ENCODE data around the gene CNNM1. TPM values are rescaled to one million over a fixed set of nuclear protein-coding genes. Genes with fewer than 3 reads are reported as not detected.

Gene CNNM1
- total and polyA plus RNA-seq, 2 experiments from 2014 or later: 2.2 to 3.8 TPM

GRCh38 chr10:99443500-99443899 lies 114.3 kb downstream of the CNNM1 start:
- H3K4me2 ChIP-seq: no peak overlapping the region
- no peak for DNase-seq (ENCODE audit: low spot score)
- no peaks in the 10 kb centered on the region for H4K20me1 ChIP-seq (ENCODE audit: insufficient read depth, poor library complexity, severe bottlenecking)
- no peaks in the 10 kb centered on the region for H3K9me2 ChIP-seq (replicated peaks; ENCODE audit: insufficient read depth)
- TF ChIP-seq EZH2 (IDR thresholded peaks at IDR 0.05; ENCODE audit: borderline replicate concordance) (no peak), EZH2phosphoT487 (IDR thresholded peaks at IDR 0.05; ENCODE audit: low read depth, severe bottlenecking, unreplicated experiment) (no peak), CTCF (IDR thresholded peaks at IDR 0.05; ENCODE audit: poor library complexity) (no peak)
- WGBS (ENCODE audit: low lambda C conversion rate, missing lambda C conversion rate): 64% methylated on average over 3 of the region's 3 CpGs
- H3K4me3 ChIP-seq: no peak overlapping the region
- no peaks in the 10 kb centered on the region for H3K79me2 ChIP-seq
- H3K4me1 ChIP-seq (ENCODE audit: insufficient read depth): no peaks in the 10 kb centered on the region
- no peaks in the 10 kb centered on the region for H3K36me3 ChIP-seq (replicated peaks; ENCODE audit: insufficient read depth, low read depth)
- peaks cover 11% of the 10 kb centered on the region for H3K27me3 ChIP-seq
- H2AFZ ChIP-seq: no peak overlapping the region
- no peak overlapping the region for H3K27ac ChIP-seq
- no peaks in the 10 kb centered on the region for H3K9me3 ChIP-seq (ENCODE audit: low read depth)

Other genes starting within 250 kb of the CNNM1 start
- 2.4 and 5.7 TPM in 2 replicates for gene HPSE2, start 93.5 kb upstream of the CNNM1 start, total RNA-seq
- 3.7 and 4.2 TPM in 2 replicates for gene HPSE2, start 93.5 kb upstream of the CNNM1 start, polyA plus RNA-seq
- gene GOT1, start 101.3 kb downstream of the CNNM1 start, total RNA-seq: 51.1 and 59.0 TPM in 2 replicates
- gene GOT1, start 101.3 kb downstream of the CNNM1 start, polyA plus RNA-seq: 53.1 and 60.8 TPM in 2 replicates
- 0.17 and 0.24 TPM in 2 replicates for gene NKX2-3, start 203.6 kb downstream of the CNNM1 start, total RNA-seq
- not detected in 2 replicates for gene NKX2-3, start 203.6 kb downstream of the CNNM1 start, polyA plus RNA-seq